Activated T-cell treated with anti-CD3 and anti-CD28 coated beads, Interleukin-2, amount 50 U/mL, for 72 hours (primary cell): Measurements from ENCODE around the gene POM121. TPM values are rescaled to one million over a fixed set of nuclear protein-coding genes. Genes with fewer than 3 reads are reported as not detected.
A peak's percentile ranks its signal among the peaks of the same experiment; 100 is the strongest.
"Not testable (repeated sequence)": the region's sequence is repeated elsewhere in the genome, so short reads cannot be mapped to it uniquely, and the experiment has no call there.

Experiments
- ATAC-seq, 2 donors: fragments of 150-1000 bp; cut with Tn5 transposase; replicated peaks in 1 of 2; 2 replicates each; pipeline ENCODE4 v1.10.0; 2021; ENCODE audit warnings: moderate library complexity in 2 of 2, mild to moderate bottlenecking in 1 of 2
- DNase-seq, 2 donors: peaks; one replicate each; pipeline ENCODE4 v3.0.0; 2021 to 2022; ENCODE audit warnings: mixed read lengths in 1 of 2
- H3K27ac Mint-ChIP-seq: one replicate; pipeline ENCODE4 v1.8.0; 2022; ENCODE audit warnings: mild to moderate bottlenecking, moderate library complexity, mixed read lengths
- H3K27me3 Mint-ChIP-seq: one replicate; pipeline ENCODE4 v1.8.0; 2022; ENCODE audit warnings: low read depth, mixed read lengths
- H3K36me3 Mint-ChIP-seq, 2 donors: one replicate each; pipeline ENCODE4 v1.8.0; 2022; ENCODE audit warnings: mixed read lengths in 2 of 2, mild to moderate bottlenecking in 1 of 2; ENCODE audit not compliant: insufficient read depth in 2 of 2
- H3K4me1 Mint-ChIP-seq: one replicate; pipeline ENCODE4 v1.8.0; 2022; ENCODE audit warnings: low read depth, mixed read lengths
- H3K4me3 Mint-ChIP-seq, 2 donors: one replicate each; pipeline ENCODE4 v1.8.0; 2022; ENCODE audit warnings: mild to moderate bottlenecking in 2 of 2, mixed read lengths in 2 of 2, moderate library complexity in 2 of 2
- H3K9me3 Mint-ChIP-seq, 2 donors: one replicate each; pipeline ENCODE4 v1.8.0; 2022; ENCODE audit warnings: mixed read lengths in 2 of 2
- total RNA-seq, 2 donors: library from RNA; stranded (reverse); gene quantifications; one replicate each; pipeline ENCODE4 v1.2.3, GENCODE V29; 2022

Gene POM121
- total RNA-seq, 2 donors from 2014 or later: 63.4 to 68.0 TPM

GRCh38 chr7:72960029-72960428, 35.1 kb downstream of the POM121 start:
- ATAC-seq: peak; percentile 19 to 25
- H3K27ac Mint-ChIP-seq, H3K27me3 Mint-ChIP-seq, H3K4me3 Mint-ChIP-seq, H3K9me3 Mint-ChIP-seq, H3K36me3 Mint-ChIP-seq, H3K4me1 Mint-ChIP-seq, DNase-seq: not testable (repeated sequence)

- H3K9me3 Mint-ChIP-seq, H3K4me3 Mint-ChIP-seq, H3K4me1 Mint-ChIP-seq, H3K36me3 Mint-ChIP-seq, H3K27ac Mint-ChIP-seq, H3K27me3 Mint-ChIP-seq, ATAC-seq, DNase-seq: not testable (repeated sequence)
Observed at GRCh38 chr7:72960626-72961345, 35.9 kb downstream of the POM121 start.

DNA sequence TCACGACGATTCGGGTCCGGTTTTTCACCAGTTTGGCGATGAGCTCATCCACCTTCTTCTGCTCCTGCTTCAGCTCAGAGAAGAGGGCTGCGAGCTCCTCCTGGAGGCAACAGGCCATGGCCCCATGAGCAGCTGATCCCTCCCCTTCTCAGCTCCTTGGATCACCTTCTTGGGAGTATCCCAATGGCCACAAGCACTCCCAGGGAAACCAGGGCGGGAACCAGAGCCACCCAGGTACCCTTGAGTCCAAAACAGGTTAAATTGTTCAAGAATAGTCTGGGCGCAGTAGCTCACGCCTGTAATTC, 36.4 kb downstream of the POM121 start:
- H3K36me3 Mint-ChIP-seq, H3K27me3 Mint-ChIP-seq, ATAC-seq, H3K4me1 Mint-ChIP-seq, H3K9me3 Mint-ChIP-seq, DNase-seq, H3K27ac Mint-ChIP-seq, H3K4me3 Mint-ChIP-seq: not testable (repeated sequence)

- not testable (repeated sequence) for H3K4me1 Mint-ChIP-seq, H3K9me3 Mint-ChIP-seq, H3K4me3 Mint-ChIP-seq, DNase-seq, H3K36me3 Mint-ChIP-seq, H3K27me3 Mint-ChIP-seq, H3K27ac Mint-ChIP-seq, ATAC-seq
Observed at GRCh38 chr7:72963056-72963455, 38.2 kb downstream of the POM121 start.

DNA sequence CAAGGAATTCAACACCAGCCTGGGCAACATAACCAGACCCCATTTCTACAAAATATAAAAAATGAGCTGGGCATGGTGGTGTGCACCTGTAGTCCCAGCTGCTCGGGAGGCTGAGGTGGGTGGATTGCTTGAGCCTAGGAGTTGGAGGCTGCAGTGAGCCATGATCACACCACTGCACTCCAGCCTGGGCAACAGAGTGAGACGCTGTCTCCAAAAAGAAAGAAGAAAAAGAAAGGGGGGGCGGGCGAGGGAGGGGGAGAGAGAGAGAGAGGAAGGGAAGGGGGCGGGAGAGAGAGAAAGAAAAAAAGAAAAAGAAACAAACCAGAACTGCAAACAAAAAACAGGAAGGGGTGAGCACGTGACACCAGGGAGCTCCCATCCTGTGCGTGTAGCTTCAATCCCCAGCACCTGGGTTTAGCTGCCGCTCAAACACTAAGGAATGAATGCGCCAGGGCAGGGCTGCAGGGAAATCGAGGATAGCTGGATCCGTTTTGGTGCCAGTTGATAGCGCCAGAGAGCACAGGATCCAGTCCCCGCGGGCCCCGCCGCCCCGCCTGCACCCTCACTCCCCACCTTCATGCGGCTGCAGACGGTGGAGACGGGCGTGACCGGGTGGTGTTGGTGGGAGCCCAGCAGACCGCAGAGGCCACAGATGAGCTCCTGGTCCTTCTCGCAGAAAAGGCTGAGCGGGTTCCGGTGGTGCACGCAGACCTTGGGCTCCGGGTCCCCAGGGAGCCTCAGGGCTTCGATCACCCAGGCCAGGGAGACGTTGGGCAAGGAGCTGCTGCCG, 40.5 kb downstream of the POM121 start:
- H3K27ac Mint-ChIP-seq, H3K9me3 Mint-ChIP-seq, H3K4me3 Mint-ChIP-seq, H3K27me3 Mint-ChIP-seq, DNase-seq, H3K36me3 Mint-ChIP-seq, H3K4me1 Mint-ChIP-seq: not testable (repeated sequence)
- ATAC-seq: peak; percentile 56 to 63

DNA sequence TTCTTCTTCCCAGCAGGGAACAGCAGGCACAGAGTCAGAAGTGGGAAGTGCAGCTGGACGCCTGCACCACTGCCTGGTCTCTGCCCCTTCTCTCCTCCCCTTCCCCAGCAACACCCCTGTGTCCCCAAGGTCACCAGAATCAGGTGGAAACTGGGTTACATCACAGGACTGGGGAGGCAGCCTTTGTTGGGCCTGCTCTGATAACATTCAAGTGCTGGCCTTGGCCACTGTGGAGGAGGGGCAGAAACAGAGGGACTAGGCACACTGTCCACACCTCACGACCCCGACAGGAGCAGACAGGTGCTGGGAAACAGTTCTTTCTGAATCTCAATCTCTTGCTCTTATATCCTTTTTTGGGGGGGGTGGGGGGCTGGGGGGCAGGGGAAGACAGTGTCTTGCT, 42.0 kb downstream of the POM121 start:
- H3K27ac Mint-ChIP-seq, H3K27me3 Mint-ChIP-seq, H3K4me1 Mint-ChIP-seq, ATAC-seq, H3K4me3 Mint-ChIP-seq, DNase-seq, H3K9me3 Mint-ChIP-seq, H3K36me3 Mint-ChIP-seq: not testable (repeated sequence)

DNA sequence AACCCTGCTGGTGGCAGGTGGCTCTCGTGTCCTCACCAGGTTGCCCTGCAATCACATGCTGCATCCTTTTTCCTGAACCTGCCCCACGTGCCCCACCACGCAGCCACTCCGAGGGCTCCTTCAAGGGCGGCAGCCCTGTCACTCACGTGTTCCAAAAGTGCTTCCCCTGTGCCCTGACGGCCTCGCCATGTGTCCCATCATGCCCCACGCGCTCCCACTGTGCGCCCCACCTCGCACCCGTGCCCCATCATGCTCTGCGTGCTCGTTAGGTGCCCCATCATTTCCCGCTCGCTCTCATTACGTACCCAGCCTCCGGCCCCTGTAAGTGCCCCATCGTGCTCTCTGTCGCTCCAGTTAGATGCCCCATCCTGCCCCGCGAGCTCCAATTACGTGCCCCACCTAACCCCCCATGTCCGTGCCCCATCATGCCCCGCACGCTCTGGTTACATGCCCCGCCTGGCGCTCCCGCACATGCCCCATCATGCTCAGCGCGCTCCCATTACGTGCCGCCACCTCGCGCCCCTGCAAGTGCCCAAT, 44.2 kb downstream of the POM121 start, which contains the start of gene TRIM74:
TSS of gene TRIM74 (minus strand) at position 487 of the 537 bp plus-strand sequence. CDS start 3,309 bp downstream, outside the sequence.
- not testable (repeated sequence) for H3K4me1 Mint-ChIP-seq, DNase-seq, H3K27me3 Mint-ChIP-seq, H3K36me3 Mint-ChIP-seq, H3K27ac Mint-ChIP-seq, H3K9me3 Mint-ChIP-seq, H3K4me3 Mint-ChIP-seq
- peak; percentile 8 to 18 for ATAC-seq

- ATAC-seq, H3K27ac Mint-ChIP-seq, H3K9me3 Mint-ChIP-seq, H3K4me1 Mint-ChIP-seq, DNase-seq, H3K36me3 Mint-ChIP-seq, H3K4me3 Mint-ChIP-seq, H3K27me3 Mint-ChIP-seq: not testable (repeated sequence)
Observed at GRCh38 chr7:72969688-72970087, 44.8 kb downstream of the POM121 start.

GRCh38 chr7:72971505-72971904, 46.6 kb downstream of the POM121 start:
- H3K27ac Mint-ChIP-seq, H3K27me3 Mint-ChIP-seq, ATAC-seq, H3K4me3 Mint-ChIP-seq, DNase-seq, H3K4me1 Mint-ChIP-seq, H3K9me3 Mint-ChIP-seq, H3K36me3 Mint-ChIP-seq: not testable (repeated sequence)

DNA sequence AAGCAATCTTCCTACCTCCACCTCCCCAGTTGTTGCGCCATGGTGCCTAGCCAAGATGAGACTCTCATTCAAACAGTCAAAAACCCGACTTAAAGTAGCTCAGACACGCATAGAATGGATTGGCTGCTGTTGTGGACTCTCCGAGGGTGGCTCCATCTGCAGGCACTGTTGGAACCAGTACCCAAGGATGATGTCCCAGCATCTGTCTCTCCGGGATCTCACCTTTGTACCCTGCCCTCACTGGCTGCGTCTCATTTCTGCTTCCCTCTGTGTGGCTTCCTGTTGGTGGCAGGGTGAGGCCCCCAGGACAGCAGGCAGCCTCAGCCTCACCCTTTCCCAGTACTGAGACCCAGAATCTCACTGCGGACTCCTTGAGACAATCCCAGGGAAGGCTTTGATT, 49.9 kb downstream of the POM121 start:
- not testable (repeated sequence) for H3K27ac Mint-ChIP-seq, ATAC-seq, H3K4me3 Mint-ChIP-seq, H3K9me3 Mint-ChIP-seq, H3K36me3 Mint-ChIP-seq, H3K4me1 Mint-ChIP-seq, DNase-seq, H3K27me3 Mint-ChIP-seq

- not testable (repeated sequence) for DNase-seq, H3K9me3 Mint-ChIP-seq, H3K4me1 Mint-ChIP-seq, ATAC-seq, H3K36me3 Mint-ChIP-seq, H3K27me3 Mint-ChIP-seq, H3K4me3 Mint-ChIP-seq, H3K27ac Mint-ChIP-seq
Observed at GRCh38 chr7:72975656-72976286, 50.9 kb downstream of the POM121 start.

- not testable (repeated sequence) for DNase-seq, H3K27me3 Mint-ChIP-seq, H3K36me3 Mint-ChIP-seq, H3K27ac Mint-ChIP-seq, ATAC-seq, H3K4me1 Mint-ChIP-seq, H3K4me3 Mint-ChIP-seq, H3K9me3 Mint-ChIP-seq
Observed at GRCh38 chr7:72976434-72976833, 51.5 kb downstream of the POM121 start.

DNA sequence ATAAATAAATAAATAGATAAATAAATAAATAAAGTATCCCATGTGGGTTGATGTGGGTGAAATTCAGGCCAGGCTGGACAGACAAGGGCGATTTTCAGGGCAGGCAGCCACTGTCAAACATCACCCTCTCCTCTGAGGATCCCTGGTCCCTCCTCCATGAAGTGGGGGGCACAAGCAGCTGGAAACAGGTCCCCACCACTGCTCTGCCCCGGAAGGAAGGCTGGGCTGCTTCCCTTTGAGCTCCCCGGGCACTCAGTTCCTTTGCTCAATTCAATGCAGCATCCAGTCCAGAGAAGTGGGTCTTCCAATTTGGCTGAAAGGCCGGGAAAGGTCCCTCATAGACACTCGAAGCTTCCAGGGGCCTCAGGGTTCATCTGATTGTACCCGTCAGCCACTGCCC, 55.5 kb downstream of the POM121 start:
- H3K9me3 Mint-ChIP-seq, DNase-seq, H3K4me1 Mint-ChIP-seq, H3K27me3 Mint-ChIP-seq, H3K36me3 Mint-ChIP-seq, H3K4me3 Mint-ChIP-seq, H3K27ac Mint-ChIP-seq, ATAC-seq: not testable (repeated sequence)
